Suppressor macrophage treated with lipopolysaccharide for 4 hours (primary cell): ENCODE data around the gene NMU.
"Not testable (repeated sequence)": the region's sequence is repeated elsewhere in the genome, so short reads cannot be mapped to it uniquely, and the experiment has no call there.

Experiments
- DNase-seq: peaks from one replicate; pipeline ENCODE4 v3.0.0-alpha.2; 2020

NMU gene

DNA sequence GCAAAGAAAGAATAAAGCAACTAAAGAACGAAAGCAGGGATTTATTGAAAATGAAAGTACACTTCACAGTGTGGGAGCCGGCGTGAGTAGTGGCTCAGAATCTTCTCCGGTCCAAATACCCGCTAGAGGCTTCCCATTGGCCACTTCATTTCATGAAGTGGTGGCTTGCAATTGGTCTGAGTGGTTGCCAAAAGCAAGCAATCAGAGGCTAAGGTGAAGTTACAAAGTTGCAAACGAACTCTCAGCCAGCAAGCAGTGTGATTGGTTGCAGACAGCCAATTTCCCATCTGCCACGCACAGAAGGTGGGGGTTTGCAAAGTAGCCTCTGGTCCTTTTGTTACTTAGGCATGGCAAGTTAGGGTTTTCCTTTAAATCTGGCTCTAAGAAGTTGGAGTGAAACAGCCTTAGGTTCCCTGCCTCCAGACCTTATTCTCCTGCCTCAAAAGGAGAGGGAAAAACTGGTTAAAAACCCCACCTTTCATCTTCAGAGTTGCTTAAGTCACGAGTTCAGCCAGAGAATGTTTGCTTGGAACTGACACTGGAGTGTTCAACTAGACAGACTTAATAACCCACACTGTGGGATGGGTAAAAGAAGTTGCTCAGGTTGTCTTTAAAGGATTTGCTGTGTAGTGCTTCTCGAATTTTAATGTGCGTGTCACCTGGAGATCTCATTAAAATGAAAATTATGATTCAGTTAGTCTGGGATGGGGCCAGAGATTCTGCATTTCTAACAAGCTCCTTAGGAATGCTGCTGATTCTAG is 82.5 kb downstream of the NMU start:
- DNase-seq: no peak

DNA sequence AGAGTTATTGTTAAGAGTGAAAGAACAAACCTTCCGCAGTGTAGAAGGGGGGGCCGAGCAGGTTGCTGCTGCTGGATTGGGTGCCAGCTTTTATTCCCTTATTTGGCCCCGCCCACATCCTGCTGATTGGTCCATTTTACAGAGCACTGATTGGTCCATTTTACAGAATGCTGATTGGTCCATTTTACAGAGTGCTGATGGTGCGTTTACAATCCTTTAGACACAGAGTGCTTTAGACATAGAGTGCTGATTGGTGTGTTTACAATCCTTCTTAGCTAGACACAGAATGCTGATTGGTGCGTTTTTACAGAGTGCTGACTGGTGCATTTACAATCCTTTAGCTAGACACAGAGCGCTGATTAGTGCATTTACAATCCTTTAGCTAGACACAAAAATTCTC is 84.1 kb downstream of the NMU start:
- not testable (repeated sequence) for DNase-seq

DNA sequence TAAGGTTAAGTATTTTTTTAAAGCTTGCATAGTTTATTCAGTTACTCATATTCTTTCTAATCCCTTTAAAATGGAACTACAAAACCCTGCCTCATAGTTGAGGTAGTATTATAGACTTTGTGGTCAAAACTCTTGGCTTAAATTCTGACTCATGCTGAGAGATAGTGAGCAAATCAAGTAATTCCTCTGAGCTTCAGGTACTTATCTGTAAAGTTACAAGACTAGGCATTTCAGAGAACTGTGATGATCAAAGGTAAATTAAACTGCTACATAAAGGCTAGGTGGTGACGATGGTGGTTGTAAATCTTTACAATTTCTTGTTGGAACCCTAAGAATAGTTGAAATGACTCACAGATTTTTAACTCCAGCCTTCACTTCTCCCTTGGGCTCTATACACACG is 86.2 kb downstream of the NMU start:
- no peak for DNase-seq

DNA sequence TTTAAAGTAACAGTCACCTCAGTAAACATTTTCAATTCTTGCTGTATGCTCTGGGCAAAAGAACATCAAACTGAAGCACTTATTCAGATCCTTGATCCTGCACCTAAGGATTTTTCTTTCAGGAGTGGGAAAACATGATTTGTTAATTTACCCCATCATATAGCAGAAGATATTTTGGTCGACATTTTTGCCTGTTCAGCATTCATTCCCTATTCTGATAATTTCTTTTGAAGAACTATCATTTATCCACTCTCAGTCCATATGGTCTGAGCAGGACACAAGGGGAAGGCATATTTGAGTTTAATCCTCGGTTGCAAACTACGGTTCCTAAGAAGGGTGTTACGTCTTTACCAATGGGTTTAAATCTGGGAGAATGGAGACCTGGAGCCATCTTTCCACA is 88.2 kb downstream of the NMU start:
- no peak for DNase-seq

DNA sequence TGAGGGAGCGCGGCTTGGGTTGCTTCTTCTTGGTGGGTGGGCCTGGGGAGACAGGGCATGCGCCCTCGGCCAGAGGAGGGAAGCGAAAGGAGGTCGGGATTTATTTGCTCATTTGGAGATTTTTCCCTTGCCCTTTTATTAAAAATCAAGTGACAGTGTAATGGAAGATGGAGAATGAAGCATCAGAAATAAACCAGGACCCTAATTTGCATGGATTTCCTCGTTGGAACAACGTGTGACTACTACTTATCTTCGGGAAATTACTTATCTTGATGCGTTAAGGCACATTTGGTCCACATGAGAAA is 88.7 kb downstream of the NMU start:
- no peak for DNase-seq

DNA sequence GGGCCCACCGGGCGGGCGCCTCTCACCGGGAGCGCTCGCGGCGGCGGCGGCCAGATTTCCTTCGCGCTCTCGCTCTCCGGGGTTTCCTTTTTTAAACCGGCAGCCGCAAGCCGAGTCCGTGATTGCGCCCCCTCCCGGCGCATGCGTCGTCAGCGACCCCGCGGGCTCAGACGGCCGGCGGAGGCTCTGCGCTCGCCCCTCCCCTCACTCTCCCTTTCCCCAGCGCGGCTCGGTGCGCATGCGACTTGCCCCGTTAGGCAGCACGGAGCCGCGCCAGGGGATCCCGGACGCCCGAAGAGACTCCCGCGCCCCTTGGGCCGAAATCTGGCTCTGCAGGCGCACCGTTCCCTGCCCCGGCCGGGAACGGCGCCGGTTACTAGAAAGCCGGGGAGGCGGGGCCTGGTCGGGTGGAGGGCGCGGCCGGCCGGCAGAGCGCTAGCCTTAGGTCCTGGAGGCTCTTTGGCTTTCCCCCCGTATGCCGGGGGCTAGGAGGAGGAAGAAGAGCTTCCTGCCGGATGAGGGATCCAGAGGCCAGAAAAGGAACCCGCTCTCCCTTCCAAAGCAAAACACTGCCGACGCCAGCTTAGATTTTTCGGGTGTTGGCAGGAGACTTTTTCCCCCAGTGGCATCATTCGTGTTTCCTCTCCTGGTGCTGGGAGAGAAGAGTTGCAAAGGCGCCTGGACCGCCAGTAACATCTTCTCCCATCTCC is 89.2 kb downstream of the NMU start, which contains the start of gene CLOCK:
CLOCK (minus strand) TSS at position 154 of the 710 bp plus-strand sequence. CDS start 64,124 bp downstream, outside the sequence.
- DNase-seq: peak; percentile 89

DNA sequence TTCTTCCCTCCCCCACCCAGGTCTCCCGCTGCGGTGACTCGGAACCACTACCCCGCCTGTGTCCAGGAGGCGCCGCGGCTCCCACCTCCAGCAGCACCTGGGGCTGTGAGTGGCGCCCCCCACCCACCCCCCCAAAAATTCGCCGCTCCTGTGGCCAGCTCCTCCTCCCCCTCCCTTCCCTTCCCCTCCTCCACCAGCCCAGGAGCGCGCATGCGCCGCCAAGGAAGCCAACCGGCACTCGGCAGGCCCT is 89.7 kb downstream of the NMU start:
- no peak for DNase-seq

DNA sequence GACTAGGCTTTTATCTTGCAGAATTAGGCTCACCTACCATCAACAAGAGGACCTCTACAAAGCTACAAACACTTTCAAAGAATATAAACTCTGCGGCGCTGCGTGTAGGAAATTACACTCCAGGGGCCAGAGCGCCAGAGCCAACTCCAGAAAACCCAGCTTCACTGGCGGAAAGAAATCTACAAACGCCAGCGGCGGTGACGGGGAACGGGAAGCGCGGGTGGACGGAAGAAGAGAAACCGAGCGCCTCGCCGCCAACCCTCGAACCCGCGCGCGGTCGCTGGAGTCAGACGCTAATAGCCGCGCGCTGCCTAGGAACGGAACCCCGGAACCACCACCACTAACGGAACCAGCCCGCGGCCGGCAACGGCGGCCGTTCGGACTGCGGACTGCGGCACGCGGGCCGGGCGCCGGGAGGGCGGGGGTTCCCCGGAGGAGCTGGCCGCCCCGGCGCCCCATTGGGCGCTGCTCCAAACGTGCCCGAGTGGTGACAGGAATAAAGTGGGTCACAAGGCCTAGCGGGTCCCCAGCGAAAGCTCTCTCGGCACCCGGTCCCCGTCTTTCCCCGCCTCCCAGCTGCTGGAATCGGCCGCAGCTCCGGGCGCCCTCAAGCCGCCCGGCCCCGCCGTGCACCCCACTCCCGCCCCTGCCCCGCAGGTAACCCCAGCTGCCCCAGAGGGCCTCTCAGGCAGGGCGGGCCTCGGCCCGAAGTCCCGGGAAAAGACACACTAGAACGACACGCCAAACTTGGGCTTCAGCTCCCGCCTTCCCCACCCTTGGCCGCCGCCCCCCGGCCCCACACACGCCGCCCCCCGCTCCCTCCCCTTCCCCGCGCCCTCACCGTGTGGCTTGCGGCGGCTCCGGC is 90.2 kb downstream of the NMU start:
- peak; percentile 84 for DNase-seq
